IMR-90 (cell line): ENCODE measurements around the gene HPCAL4. TPM values are rescaled to one million over a fixed set of nuclear protein-coding genes. Genes with fewer than 3 reads are reported as not detected.

ENCODE experiments used
- ATAC-seq: fragments of 200-7000 bp; cut with Tn5 transposase; 2 replicates; pipeline ENCODE4 v1.9.1; 2020; ENCODE audit warnings: low read depth, mild to moderate bottlenecking, moderate library complexity
- BruUV-seq: library from RNA; stranded (reverse); fragments of 400-500 nt; replicated peaks from 2 replicates; lab custom pipeline; 2021; lab: Mats Ljungman, UMichigan
- CTCF ChIA-PET: fragments of 300-600 bp; formaldehyde crosslinking; extraction: SDS; loops from one replicate; lab custom pipeline; 2021; ENCODE audit warnings: antibody characterized with exemption; lab: Yijun Ruan, JAX
- POLR2A ChIA-PET: fragments of 300-600 bp; sonication (Branson Sonifier 250); formaldehyde crosslinking; loops from one replicate; lab custom pipeline; 2022; ENCODE audit warnings: antibody characterized with exemption; ENCODE audit not compliant: unreplicated experiment; lab: Charles Lee
- DNase-seq: peaks from one replicate; pipeline ENCODE4 v3.0.0; 2013
- H2AFZ ChIP-seq: replicated peaks from 2 replicates; pipeline ENCODE3; 2013; ENCODE audit warnings: low read length, mild to moderate bottlenecking; ENCODE audit not compliant: poor library complexity
- H2AK5ac ChIP-seq: 2 replicates; pipeline ENCODE4 v1.6.1; 2013; ENCODE audit warnings: low read depth, low read length, inconsistent platforms
- H2AK9ac ChIP-seq: replicated peaks from 2 replicates; pipeline ENCODE3; 2013; ENCODE audit warnings: mild to moderate bottlenecking, low read depth, low read length, moderate library complexity; ENCODE audit not compliant: poor library complexity
- H2BK120ac ChIP-seq: 2 replicates; pipeline ENCODE4 v1.6.1; 2013; ENCODE audit warnings: low read depth, low read length, inconsistent platforms
- H2BK15ac ChIP-seq: 3 replicates; pipeline ENCODE4 v1.6.1; 2013; ENCODE audit warnings: low read depth, low read length, inconsistent platforms
- H2BK20ac ChIP-seq: 2 replicates; pipeline ENCODE4 v1.6.1; 2013; ENCODE audit warnings: low read depth, mild to moderate bottlenecking, inconsistent platforms, low read length, moderate library complexity
- H2BK5ac ChIP-seq: 2 replicates; pipeline ENCODE4 v1.6.1; 2013; ENCODE audit warnings: mild to moderate bottlenecking, low read depth, low read length, inconsistent platforms; ENCODE audit not compliant: poor library complexity, severe bottlenecking
- H3K14ac ChIP-seq: replicated peaks from 2 replicates; pipeline ENCODE4 v1.6.1; 2013; ENCODE audit warnings: low read depth, low read length, inconsistent platforms
- H3K18ac ChIP-seq: 2 replicates; pipeline ENCODE4 v1.6.1; 2013; ENCODE audit warnings: low read depth, low read length, control low read depth
- H3K23ac ChIP-seq: 2 replicates; pipeline ENCODE4 v1.6.1; 2013; ENCODE audit warnings: low read depth, low read length, inconsistent platforms
- H3K27ac ChIP-seq: 2 replicates; pipeline ENCODE4 v1.5.1; 2013; ENCODE audit warnings: mild to moderate bottlenecking, control low read depth, low read length; ENCODE audit not compliant: insufficient read depth
- H3K27me3 ChIP-seq: 2 replicates; pipeline ENCODE4 v1.6.1; 2013; ENCODE audit warnings: low read length; ENCODE audit not compliant: control insufficient read depth, insufficient read depth
- H3K36me3 ChIP-seq: 2 replicates; pipeline ENCODE4 v1.6.1; 2013; ENCODE audit warnings: low read length, mixed read lengths; ENCODE audit not compliant: control insufficient read depth, insufficient read depth
- H3K4ac ChIP-seq: 2 replicates; pipeline ENCODE4 v1.6.1; 2013; ENCODE audit warnings: low read depth, low read length, inconsistent platforms
- H3K4me1 ChIP-seq: 2 replicates; pipeline ENCODE4 v1.6.1; 2013; ENCODE audit warnings: low read length, mixed read lengths; ENCODE audit not compliant: control insufficient read depth, insufficient read depth
- H3K4me2 ChIP-seq: 2 replicates; pipeline ENCODE4 v1.6.1; 2013; ENCODE audit warnings: low read depth, mild to moderate bottlenecking, control low read depth, low read length, moderate library complexity
- H3K4me3 ChIP-seq: 2 replicates; pipeline ENCODE4 v1.5.1; 2013; ENCODE audit warnings: low read depth, mild to moderate bottlenecking, control low read depth, low read length, moderate library complexity; ENCODE audit not compliant: insufficient read depth
- H3K56ac ChIP-seq: 2 replicates; pipeline ENCODE4 v1.6.1; 2013; ENCODE audit warnings: low read length, inconsistent platforms; ENCODE audit not compliant: insufficient read depth; ENCODE audit errors: extremely low read depth
- H3K79me1 ChIP-seq, 2 experiments: 2 replicates each; pipeline ENCODE4 v1.6.1; 2013; ENCODE audit warnings: low read length in 2 of 2, inconsistent platforms in 1 of 2, low read depth in 1 of 2
- H3K9ac ChIP-seq: 2 replicates; pipeline ENCODE4 v1.6.1; 2013; ENCODE audit warnings: low read depth, low read length, control low read depth
- H3K9me1 ChIP-seq: 2 replicates; pipeline ENCODE4 v1.6.1; 2013; ENCODE audit warnings: low read length, inconsistent platforms; ENCODE audit not compliant: insufficient read depth
- H3K9me3 ChIP-seq: 2 replicates; pipeline ENCODE4 v1.6.1; 2013; ENCODE audit warnings: low read length; ENCODE audit not compliant: control insufficient read depth, insufficient read depth
- H4K20me1 ChIP-seq: 2 replicates; pipeline ENCODE4 v1.6.1; 2013; ENCODE audit warnings: low read length, inconsistent platforms; ENCODE audit not compliant: insufficient read depth
- H4K5ac ChIP-seq: 2 replicates; pipeline ENCODE4 v1.6.1; 2013; ENCODE audit warnings: mild to moderate bottlenecking, low read depth, low read length, control low read depth
- H4K8ac ChIP-seq, 2 experiments: 2 replicates each; pipeline ENCODE4 v1.6.1; 2013; ENCODE audit warnings: low read depth in 2 of 2, low read length in 2 of 2, control low read depth in 1 of 2, inconsistent platforms in 1 of 2
- H4K91ac ChIP-seq: 2 replicates; pipeline ENCODE4 v1.6.1; 2013; ENCODE audit warnings: low read depth, low read length, inconsistent platforms; ENCODE audit not compliant: insufficient read depth
- BHLHE40 ChIP-seq: fragments of 150-350 bp; IDR thresholded peaks from 2 replicates; pipeline ENCODE4 v1.6.1; 2016; ENCODE audit warnings: mild to moderate bottlenecking, low read depth, low read length
- CHD1 ChIP-seq: IDR thresholded peaks from 2 replicates; pipeline ENCODE4 v1.6.1; 2012; ENCODE audit warnings: low read depth, low read length, improper control_type of control experiment
- FOS ChIP-seq: fragments of 150-350 bp; IDR thresholded peaks from 2 replicates; pipeline ENCODE4 v1.6.1; 2016; ENCODE audit warnings: low read depth, low read length
- MAFK ChIP-seq: IDR thresholded peaks from 2 replicates; pipeline ENCODE4 v1.6.1; 2012; ENCODE audit warnings: low read depth, low read length, improper control_type of control experiment
- MXI1 ChIP-seq: IDR thresholded peaks from 2 replicates; pipeline ENCODE4 v1.6.1; 2012; ENCODE audit warnings: low read depth, mild to moderate bottlenecking, low read length, moderate library complexity, borderline replicate concordance
- NFE2L2 ChIP-seq: fragments of 150-350 bp; IDR thresholded peaks from 2 replicates; pipeline ENCODE4 v1.6.1; 2016; ENCODE audit warnings: low read depth, mild to moderate bottlenecking, low read length
- POLR2A ChIP-seq: IDR thresholded peaks from 2 replicates; pipeline ENCODE4 v1.6.1; 2012; ENCODE audit warnings: mild to moderate bottlenecking, low read depth, low read length
- RAD21 ChIP-seq: IDR thresholded peaks from 2 replicates; pipeline ENCODE4 v1.6.1; 2012; ENCODE audit warnings: low read length, improper control_type of control experiment
- RCOR1 ChIP-seq: IDR thresholded peaks from 2 replicates; pipeline ENCODE4 v1.6.1; 2012; ENCODE audit warnings: mild to moderate bottlenecking, low read length, improper control_type of control experiment; ENCODE audit not compliant: insufficient replicate concordance
- WGBS, 2 experiments: methylation state at CpG; one replicate each; pipeline versions ENCODE4 v1.1.5 to v1.1.7; 2013; ENCODE audit warnings: missing lambda C conversion rate in 2 of 2; ENCODE audit not compliant: insufficient read length in 1 of 2; ENCODE audit errors: extremely low coverage in 2 of 2; 5-methylcytosine and 5-hydroxymethylcytosine counted together
- dilution Hi-C: fragments of 300-500 bp; cut with HindIII; formaldehyde crosslinking; loops from one replicate; pipeline ENCODE4 v1.14.3; 2018; ENCODE audit warnings: low sequenced_read_pairs; ENCODE audit not compliant: unreplicated experiment
- in situ Hi-C: fragments of 300-500 bp; cut with MboI; formaldehyde crosslinking; loops from 3 replicates; pipeline ENCODE4 v1.14.3; 2019; ENCODE audit warnings: low sequenced_read_pairs, inconsistent platforms, mixed read lengths
- intact Hi-C: fragments of 100-400 bp; cut with micrococcal nuclease; formaldehyde crosslinking; loops from 2 replicates; pipeline ENCODE4 v1.10.0; 2022
- polyA plus RNA-seq, 3 experiments: library from polyadenylated mRNA; depleted of rRNA; stranded (reverse); fragments of >200 nt; gene quantifications; 2 replicates each; pipeline ENCODE4 v1.2.3, GENCODE V29; 2012; ENCODE audit warnings: low replicate concordance in 1 of 3
- total RNA-seq: library from RNA; depleted of rRNA; stranded (reverse); fragments of >200 nt; gene quantifications from 2 replicates; pipeline ENCODE4 v1.2.3, GENCODE V29; 2012
- TF ChIP-seq, protein P1 (sequence below): fragments of 150-350 bp; IDR thresholded peaks from 2 replicates; pipeline ENCODE4 v1.6.1; 2016; ENCODE audit warnings: low read depth, mild to moderate bottlenecking, low read length, moderate library complexity, borderline replicate concordance
- TF ChIP-seq, protein P2 (sequence below): fragments of 150-350 bp; IDR thresholded peaks from 2 replicates; pipeline ENCODE4 v1.6.1; 2017; ENCODE audit warnings: mild to moderate bottlenecking, antibody characterized with exemption, low read length, low read depth

HPCAL4 gene
- total and polyA plus RNA-seq, 2 of the 4 experiments (the other 2 are of a cell fraction), result 0.02 TPM; not detected in 1

DNA sequence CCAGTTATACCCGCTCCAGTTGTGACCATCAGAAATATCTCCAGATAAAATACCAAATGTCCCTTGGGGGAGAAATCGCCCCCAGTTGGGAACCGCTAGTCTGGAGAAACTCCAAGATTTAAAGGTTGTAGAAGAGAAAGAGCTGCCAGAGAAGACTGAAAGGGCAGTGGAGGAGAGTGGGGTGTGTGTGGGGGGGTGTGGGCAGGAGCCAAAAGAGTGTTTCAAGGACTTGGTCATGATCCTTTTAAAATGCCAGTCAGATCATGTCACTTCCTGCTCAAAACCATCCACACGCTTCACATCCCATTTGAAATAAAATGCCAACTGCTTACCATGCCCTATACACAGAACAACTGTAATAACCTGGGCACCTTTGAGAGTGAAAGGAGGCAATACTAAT is 48.4 kb downstream of the HPCAL4 start:
- no CpG with 5 or more reads among the region's 4 CpGs for WGBS, 2 experiments
- in situ Hi-C loops (no loop called here), intact Hi-C loops (no loop called here), dilution Hi-C loops (no loop called here)
- Histone ChIP-seq H2AK5ac (0 out of 2 replicates have a peak overlapping the region, but pooled peaks have one; percentile 75), H3K4me1 (peaks cover 13% of the 10 kb centered on the region), H3K56ac (no peak overlapping the region), H4K5ac (no peak overlapping the region), H2AFZ (peak overlapping the region; percentile 68), H3K14ac (peak overlapping the region; percentile 11; the same call in 1 of the 2 replicates), H2BK15ac (peak overlapping the region; percentile 61; the same call in 1 of the 3 replicates), H3K27me3 (peaks cover 22% of the 10 kb centered on the region), H2BK120ac (peak overlapping the region; percentile 48; the same call in 1 of the 2 replicates), H3K9me1 (0 out of 2 replicates have a peak, but pooled peaks cover 7% of the 10 kb centered on the region), H2BK20ac (0 out of 2 replicates have a peak overlapping the region, but pooled peaks have one; percentile 62), H3K23ac (no peak overlapping the region; the same call in 1 of the 2 replicates), H3K4ac (peak overlapping the region; percentile 55), H3K4me3 (no peak overlapping the region), H3K9ac (no peak overlapping the region), H3K9me3 (no peaks in the 10 kb centered on the region; the same call in 1 of the 2 replicates), H3K18ac (no peak overlapping the region), H3K36me3 (no peaks in the 10 kb centered on the region), H4K91ac (no peak overlapping the region), H2AK9ac (no peak overlapping the region), H4K8ac (peak overlapping the region in 1 of 2 experiments; percentile 39; a peak in 1 of 4 replicates), H4K20me1 (no peaks in the 10 kb centered on the region), H3K4me2 (no peak overlapping the region), H3K27ac (no peak overlapping the region), H3K79me1 (no peaks in the 10 kb centered on the region), H2BK5ac (no peak overlapping the region)
- ATAC-seq (no peak), DNase-seq (peak; percentile 49)
- CTCF ChIA-PET, result interaction anchor here (0.5 to 1.6 kb wide), 2 partner anchors 16 to 160 kb away, joined by 3 to 4 read pairs; no protein-coding TSS in a partner anchor
- BruUV-seq, result no TSS peak
- TF ChIP-seq NFE2L2, result no peak
- TF ChIP-seq RAD21, result no peak
- TF ChIP-seq, protein P1, sequence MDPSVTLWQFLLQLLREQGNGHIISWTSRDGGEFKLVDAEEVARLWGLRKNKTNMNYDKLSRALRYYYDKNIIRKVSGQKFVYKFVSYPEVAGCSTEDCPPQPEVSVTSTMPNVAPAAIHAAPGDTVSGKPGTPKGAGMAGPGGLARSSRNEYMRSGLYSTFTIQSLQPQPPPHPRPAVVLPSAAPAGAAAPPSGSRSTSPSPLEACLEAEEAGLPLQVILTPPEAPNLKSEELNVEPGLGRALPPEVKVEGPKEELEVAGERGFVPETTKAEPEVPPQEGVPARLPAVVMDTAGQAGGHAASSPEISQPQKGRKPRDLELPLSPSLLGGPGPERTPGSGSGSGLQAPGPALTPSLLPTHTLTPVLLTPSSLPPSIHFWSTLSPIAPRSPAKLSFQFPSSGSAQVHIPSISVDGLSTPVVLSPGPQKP, result no peak
- TF ChIP-seq POLR2A, result no peak
- TF ChIP-seq MXI1, result no peak
- no peak for TF ChIP-seq RCOR1
- TF ChIP-seq, protein P2, sequence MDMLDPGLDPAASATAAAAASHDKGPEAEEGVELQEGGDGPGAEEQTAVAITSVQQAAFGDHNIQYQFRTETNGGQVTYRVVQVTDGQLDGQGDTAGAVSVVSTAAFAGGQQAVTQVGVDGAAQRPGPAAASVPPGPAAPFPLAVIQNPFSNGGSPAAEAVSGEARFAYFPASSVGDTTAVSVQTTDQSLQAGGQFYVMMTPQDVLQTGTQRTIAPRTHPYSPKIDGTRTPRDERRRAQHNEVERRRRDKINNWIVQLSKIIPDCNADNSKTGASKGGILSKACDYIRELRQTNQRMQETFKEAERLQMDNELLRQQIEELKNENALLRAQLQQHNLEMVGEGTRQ, result no peak
- no peak for TF ChIP-seq BHLHE40
- no peak for TF ChIP-seq FOS
- TF ChIP-seq CHD1, result no peak
- no peak for TF ChIP-seq MAFK
- POLR2A ChIA-PET, result no interaction called here
